ENCODE data around the gene PRSS21. TPM values are rescaled to one million over a fixed set of nuclear protein-coding genes. Genes with fewer than 3 reads are reported as not detected.

PRSS21 gene
- total and polyA plus RNA-seq, 10 of the 15 experiments (the other 5 are each of a cell fraction or from before 2014, with no cell fraction given) = 5.3 to 73.4 (median 40.1) TPM; not detected in 1

DNA sequence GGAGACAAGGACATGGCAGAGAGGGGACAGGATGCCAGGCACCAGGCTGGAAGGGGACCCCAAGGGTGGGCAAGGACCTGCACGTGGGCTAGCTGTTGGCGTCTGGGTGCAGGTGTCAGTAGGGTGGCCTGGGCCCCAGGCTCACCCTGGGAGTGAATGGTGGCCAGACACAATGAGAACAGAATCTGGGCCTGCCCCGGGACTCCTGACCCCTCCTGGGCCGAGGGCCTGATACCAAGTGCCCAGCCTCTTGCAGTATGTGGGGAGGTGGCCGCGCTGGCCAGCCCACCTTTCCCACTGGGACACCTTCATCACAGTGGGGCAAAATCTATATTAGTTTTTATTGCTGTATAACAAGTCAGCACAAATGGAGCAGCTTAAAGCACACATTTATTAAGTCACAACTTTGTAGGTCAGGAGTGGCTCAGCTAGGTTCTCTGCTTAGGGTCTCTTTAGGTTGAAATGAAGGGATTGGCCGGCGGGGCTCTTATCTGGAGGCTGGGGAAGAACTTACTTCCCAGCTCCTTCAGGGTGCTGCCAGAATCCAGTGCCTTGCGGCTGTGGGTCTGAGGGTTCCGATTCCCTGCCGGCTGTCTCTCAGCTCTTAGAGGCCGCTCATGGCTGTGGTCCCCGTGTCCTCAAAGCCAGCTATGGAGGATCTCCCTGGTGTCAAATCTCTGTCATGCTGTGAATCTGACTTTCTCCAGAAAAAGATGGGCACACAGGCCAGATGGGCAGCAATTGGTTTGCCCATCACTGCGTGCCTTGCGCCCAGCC is 33.3 kb upstream of the PRSS21 start:
- in situ Hi-C loops (cut with MboI) (no loop called here), intact Hi-C loops (cut with micrococcal nuclease; ENCODE audit: unreplicated experiment) (no loop called here)
- no peak for ATAC-seq
- Histone ChIP-seq H3K4me3 (no peak overlapping the region), H3K27me3 (replicated peaks in 1 of 2; ENCODE audit: control insufficient read depth in 2 of 2, insufficient read depth in 2 of 2, low read length in 1 of 2) (peaks cover 2 to 7% of the 10 kb centered on the region in 2 experiments; a peak in 3 of 4 replicates), H3K79me2 (ENCODE audit: control insufficient read depth, insufficient read depth, low read length) (no peaks in the 10 kb centered on the region), H3K27ac (ENCODE audit: control insufficient read depth, insufficient read depth) (no peak overlapping the region), H4K20me1 (ENCODE audit: control insufficient read depth, insufficient read depth) (no peaks in the 10 kb centered on the region), H2AFZ (ENCODE audit: control insufficient read depth, low read depth, low read length) (no peak overlapping the region), H3K9ac (ENCODE audit: control insufficient read depth, insufficient read depth, low read length) (no peak overlapping the region), H3K36me3 (ENCODE audit: control insufficient read depth in 2 of 2, insufficient read depth in 2 of 2, low read length in 1 of 2) (no peaks in the 10 kb centered on the region), H3K9me3 (replicated peaks; ENCODE audit: control insufficient read depth, insufficient read depth, low read length) (no peaks in the 10 kb centered on the region), H3K4me2 (ENCODE audit: control insufficient read depth, insufficient read depth) (no peak overlapping the region), H3K4me1 (ENCODE audit: control insufficient read depth, insufficient read depth, low read length) (no peaks in the 10 kb centered on the region)
- 70% methylated on average over 15 of the region's 15 CpGs for WGBS (ENCODE audit: insufficient coverage, insufficient replicate concordance, low lambda C conversion rate, missing lambda C conversion rate)
- ChIA-PET RAD21 (ENCODE audit: unreplicated experiment) (no interaction called here), SMC1A (ENCODE audit: uncharacterized antibody, unreplicated experiment) (no interaction called here), POLR2A (no interaction called here), CTCF (no interaction called here)
- TF ChIP-seq PAX5 (IDR thresholded peaks at IDR 0.05; ENCODE audit: borderline replicate concordance, low read depth, low read length) (no peak), PML (IDR thresholded peaks at IDR 0.05; ENCODE audit: low read length) (no peak), ZBED1 (IDR thresholded peaks at IDR 0.05; ENCODE audit: borderline replicate concordance) (no peak), CUX1 (IDR thresholded peaks at IDR 0.05; ENCODE audit: insufficient replicate concordance, low read depth, low read length) (no peak), BCLAF1 (IDR thresholded peaks at IDR 0.05) (no peak), MEF2B (IDR thresholded peaks at IDR 0.05; ENCODE audit: partially characterized antibody, poor library complexity, severe bottlenecking) (no peak), YBX1 (IDR thresholded peaks at IDR 0.05) (no peak), ETV6 (conservative IDR thresholded peaks at IDR 0.05 in 1 of 2, IDR thresholded peaks at IDR 0.05 in 1 of 2; ENCODE audit: borderline replicate concordance in 1 of 2, low read depth in 1 of 2) (no peak), POLR2AphosphoS5 (IDR thresholded peaks at IDR 0.05; ENCODE audit: low read length) (no peak)
- no peak for DNase-seq (ENCODE audit: low read depth, low spot score)
- FAIRE-seq = no peak
- BruUV-seq (replicated peaks) = no TSS peak

Data from GM12878 (cell line).